Daoy (cell line): ENCODE measurements around the gene LGALS4. TPM values are rescaled to one million over a fixed set of nuclear protein-coding genes. Genes with fewer than 3 reads are reported as not detected.
"Not testable (repeated sequence)": the region's sequence is repeated elsewhere in the genome, so short reads cannot be mapped to it uniquely, and the experiment has no call there.

Experiments used
- DNase-seq: peaks from one replicate; pipeline ENCODE4 v3.0.0-alpha.2; 2015; ENCODE audit warnings: low read depth
- total RNA-seq: library from RNA; depleted of rRNA; stranded (reverse); fragments of >200 nt; shearing (Covaris generic); gene quantifications from 2 replicates; pipeline ENCODE4 v1.2.3, GENCODE V29; 2014

The LGALS4 gene
- total RNA-seq, 1 experiment from 2014 or later: not detected

DNA sequence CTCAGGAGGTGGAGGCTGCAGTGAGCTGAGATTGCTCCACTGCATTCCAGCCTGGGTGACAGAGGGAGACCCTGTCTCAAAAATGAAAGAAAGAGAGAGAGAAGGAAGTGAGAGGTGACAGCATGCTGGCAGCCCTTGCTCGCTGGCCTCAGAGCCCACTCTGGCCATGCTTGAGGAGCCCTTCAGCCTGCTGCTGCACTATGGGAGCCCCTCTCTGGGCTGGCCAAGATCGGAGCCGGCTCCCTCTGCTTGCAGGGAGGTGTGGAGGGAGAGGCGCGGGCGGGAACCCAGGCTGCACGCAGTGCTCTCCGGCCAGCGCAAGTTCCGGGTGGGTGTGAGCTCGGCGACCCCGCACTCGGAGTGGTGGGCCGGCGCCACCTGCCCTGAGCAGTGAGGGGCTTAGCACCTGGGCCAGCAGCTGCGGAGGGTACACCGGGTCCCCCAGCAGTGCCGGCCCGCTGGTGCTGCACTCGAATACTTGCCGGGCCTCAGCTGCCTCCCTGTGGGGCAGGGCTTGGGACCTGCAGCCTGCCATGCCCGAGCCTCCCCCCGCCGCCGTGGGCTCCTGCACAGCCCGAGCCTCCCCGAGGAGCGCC lies 8.6 kb upstream of the LGALS4 start:
- not testable (repeated sequence) for DNase-seq

DNA sequence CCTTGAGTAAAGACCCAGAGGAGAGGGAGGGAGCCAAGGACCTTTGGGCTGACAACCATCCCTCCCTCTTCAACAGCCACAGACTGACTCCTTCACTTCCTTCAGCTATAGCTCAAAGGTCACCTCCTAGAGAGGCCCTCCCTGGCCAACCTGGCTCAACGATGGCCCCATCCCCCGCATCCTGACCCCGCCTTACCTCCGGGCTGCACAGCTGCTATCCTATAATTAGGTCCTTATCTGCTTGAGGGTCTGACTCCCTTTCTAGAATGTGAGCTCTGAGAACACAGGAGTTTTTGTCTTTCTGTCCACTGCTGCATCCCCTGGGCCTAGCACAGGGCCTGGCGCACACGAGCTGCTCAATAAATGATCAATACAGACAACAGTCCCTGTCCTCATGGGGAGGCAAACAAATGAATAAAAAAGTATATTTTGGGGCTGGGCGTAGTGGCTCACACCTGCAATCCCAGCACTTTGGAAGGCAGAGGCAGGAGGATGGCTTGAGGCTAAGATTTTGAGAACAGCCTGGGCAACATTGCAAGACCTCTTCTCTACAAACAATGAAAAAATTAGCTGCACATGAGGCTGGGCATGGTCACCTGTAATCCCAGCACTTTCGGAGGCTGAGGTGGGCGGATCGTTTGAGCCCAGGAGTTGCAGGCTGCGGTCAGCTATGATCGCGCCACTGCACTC lies 6.6 kb upstream of the LGALS4 start:
- no peak for DNase-seq

DNA sequence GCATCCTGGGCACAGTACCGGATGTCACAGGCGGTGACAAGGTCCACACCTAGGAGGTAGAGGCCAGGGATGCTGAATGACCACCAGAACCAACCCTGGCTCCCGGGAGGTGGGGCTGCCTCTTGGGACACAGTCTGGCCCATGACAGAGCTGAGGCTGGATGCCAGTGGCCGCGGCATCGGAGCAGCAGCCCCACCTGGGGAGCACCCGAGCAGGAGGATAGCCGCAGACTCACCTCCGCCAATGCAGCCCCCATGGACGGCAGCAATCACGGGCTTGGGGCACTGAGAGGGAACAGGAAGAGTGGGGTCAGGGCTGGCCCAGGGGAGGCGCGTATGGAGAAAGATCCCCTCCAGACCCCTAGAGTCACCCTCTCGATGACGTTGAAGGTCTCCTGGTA lies 4.3 kb upstream of the LGALS4 start:
- no peak for DNase-seq

- no peak for DNase-seq
Measured at GRCh38 chr19:38816131-38816750, 3.5 kb upstream of the LGALS4 start.

DNA sequence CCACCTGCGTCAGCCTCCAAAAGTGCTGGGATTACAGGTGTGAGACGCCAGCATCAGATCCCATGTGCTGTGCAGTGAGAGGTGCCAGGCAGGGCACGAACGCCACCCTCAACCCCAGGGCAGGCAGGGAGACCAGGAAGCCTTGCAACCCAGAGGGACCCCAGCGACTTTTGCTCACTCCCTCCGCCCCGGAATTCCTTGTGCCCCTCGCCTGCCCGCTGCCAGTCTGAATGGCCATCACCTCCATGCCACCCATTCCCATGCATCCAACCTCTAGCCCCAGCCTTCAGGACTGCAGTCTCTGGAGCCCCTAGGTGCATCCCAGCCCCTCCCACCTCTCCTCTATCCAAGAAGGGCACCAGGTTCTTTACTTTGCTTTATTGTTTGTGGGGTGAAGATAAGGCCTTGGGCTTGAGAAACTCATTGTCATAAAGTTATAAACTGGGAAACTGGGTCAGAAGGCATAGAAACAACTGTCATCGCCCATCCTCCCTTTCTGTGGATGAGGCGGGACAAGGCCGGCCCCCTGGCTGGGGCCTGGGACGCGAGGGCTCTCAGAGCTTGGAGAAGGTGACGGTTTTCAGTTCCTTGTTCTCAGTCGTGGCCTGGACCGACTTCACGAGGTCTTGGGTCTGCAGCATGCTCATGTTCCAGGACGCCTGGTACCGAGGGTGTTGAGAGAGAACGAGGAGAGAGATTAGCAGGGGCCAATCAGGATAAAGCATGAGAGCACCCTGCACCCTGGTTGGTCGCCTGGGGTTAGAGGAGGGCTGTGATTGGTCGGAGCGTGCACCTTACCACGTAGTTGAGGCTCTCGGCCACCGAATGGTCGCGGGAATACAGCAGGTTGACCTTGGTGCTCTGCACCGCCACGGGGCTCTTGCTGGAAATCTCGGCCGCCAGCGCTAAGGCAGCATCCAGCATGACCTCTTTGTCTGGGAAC lies 2.6 kb upstream of the LGALS4 start:
- no peak for DNase-seq

DNA sequence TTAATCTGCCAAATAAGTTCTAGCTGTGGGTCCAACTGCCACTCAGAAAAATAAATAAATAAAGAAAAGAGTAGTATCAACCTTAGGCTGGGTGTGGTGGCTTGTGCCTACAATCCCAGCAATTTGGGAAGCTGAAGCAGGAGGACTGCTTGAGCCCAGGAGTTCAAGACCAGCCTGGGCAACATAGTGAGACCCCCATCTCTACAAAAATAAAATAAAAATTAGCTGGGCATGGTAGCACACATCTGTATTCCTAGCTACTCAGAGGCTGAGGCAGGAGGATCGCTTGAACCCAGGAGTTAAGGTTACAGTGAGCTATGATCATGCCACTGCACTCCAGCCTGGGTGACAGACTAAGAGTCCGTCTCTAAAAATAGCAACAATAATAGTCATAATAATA lies 1.2 kb upstream of the LGALS4 start:
- DNase-seq: not testable (repeated sequence)

DNA sequence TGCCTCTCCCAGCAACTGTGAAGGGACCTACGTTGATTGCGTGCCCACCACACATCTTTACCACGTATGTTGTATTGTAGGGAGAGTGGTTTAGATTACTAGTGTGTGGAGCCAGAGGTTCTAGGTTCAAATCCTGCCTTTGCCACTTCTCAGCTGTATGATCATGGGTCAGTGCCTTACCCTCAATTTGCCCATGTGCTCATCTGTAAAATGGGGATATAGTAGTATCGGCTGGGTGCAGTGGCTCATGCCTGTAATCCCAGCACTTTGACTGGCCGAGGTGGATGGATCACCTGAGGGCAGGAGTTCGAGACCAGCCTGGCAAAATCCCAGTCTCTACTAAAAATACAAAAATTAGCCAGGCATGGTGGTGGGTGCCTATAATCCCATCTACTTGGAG lies 578 bp upstream of the LGALS4 start:
- no peak for DNase-seq

DNA sequence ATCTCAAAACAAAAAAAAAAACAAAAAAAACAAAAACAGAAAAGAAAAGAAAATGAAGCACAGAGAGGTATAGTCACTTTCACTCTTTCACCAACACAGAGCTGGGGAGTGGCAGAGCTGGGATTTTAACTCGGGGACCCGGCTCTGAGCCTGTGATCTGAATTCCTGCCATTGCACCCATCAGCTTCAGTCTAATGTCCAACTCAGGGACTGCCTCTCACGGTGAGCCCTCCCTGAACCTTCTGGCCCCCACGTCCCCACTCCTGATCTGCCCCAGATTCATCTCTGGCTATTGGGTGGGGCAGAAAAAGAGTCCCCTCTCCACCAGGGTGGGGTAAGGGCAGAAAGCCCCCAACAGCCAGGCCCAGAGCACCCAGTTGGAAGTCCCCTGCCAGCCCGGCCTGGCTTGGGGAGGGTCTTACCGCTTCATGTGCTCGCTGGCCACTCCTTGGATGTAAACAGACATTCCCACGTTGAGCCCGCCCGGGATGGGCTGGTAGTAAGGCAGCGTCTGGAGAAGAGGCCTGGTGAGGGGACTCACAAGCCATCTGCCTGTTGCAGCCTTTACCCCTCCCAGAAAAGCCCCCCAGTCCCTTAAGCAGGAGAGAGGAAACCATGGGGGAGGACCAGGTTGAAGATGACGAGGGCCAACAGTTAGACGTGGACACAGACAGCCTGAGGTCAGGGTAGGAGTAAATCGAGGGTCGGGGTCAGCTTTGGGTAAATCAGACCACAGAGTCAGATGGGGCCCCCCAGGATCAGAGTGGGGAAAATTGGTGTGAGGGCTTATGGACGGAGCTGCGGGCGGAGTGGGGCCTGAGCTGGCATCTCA lies 520 bp downstream of the LGALS4 start:
- no peak for DNase-seq

DNA sequence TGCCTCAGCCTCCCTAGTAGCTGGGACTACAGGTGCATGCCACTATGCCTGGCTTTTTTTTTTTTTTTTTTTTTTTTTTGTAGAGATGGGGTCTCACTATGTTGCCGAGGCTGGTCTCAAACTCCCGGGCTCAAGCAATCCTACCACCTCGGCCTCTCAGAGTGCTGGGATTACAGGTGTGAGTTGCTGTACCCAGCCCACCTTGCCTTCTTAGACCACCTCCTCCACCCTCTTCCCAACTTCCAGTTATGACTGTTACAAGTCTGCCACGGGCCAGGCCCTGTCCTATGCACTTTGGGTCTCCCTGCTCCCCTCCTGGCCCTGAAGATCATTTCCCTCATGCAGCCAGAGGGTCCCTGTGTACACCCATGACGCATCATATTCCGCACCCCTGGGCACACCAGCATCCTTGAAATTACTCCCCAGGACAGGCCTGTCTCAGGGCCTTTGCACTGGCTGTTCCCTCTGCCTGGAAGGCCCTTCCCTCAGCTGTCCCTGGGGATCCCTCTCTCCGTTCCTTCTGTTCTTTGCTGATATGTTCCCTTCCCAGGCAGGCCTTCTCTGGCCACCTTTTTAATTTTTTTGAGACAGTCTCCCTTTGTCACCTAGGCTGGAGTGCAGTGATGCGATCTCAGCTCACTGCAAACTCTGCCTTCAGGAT lies 3.0 kb downstream of the LGALS4 start:
- no peak for DNase-seq

DNA sequence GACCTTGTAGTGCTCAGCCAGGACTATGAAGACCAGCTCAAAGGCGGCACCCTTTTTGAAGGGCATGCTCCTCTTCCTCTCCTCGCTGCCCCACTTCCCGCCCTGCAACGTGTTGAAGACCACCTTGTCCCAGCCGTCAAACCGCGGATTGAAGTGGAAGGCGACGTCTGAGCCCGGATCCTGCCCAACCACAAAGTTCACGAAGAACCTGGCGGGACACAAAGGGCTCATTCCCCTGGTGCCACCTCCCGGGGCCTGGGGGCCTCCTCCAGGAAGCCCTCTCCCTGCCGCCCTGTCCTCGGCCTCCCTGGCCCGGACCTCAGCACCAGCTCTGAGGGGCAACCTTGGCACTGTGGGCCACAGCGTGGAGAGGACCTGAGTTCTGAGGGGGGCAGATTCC lies 4.0 kb downstream of the LGALS4 start:
- DNase-seq: no peak

GRCh38 chr19:38807374-38808098 lies 5.2 kb downstream of the LGALS4 start:
- not testable (repeated sequence) for DNase-seq

GRCh38 chr19:38806371-38806770 lies 6.4 kb downstream of the LGALS4 start:
- DNase-seq: no peak

DNA sequence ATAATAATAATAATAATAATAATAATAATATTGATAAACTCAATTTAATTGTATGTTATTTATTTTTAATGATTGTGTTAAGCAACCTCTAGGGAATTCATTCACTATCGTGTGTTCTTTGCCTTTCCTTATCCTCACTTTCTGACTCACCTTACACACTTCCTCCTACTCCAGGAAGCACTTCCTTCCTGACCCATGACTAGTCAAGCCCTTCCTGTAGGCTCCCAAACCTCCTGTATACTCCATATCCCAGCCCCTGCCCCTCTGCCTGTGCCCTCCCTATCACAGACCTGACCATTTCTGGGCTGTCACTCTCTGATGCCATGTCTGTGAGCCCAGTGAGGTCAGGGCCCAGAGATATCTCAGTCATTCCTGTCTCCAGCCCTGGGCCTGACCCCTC lies 7.6 kb downstream of the LGALS4 start:
- no peak for DNase-seq

DNA sequence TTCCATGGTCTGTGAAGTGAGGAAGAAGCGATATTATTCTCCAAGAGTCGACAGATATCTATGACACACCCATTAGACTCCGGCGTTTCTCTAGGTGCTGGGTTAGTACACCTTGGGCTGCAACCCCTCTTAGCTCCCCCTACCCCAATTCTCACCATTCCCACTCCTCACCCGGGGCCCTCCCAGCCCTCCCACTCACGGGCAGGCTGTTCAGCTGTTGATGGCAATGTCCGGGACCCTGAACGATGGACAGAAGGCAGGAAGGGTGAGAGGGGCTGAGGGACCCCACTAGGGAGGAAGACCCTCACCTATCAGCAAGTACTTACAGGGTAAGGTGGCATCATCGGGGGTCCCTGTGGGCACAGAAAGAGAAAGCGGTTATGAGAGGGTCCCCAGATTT lies 9.2 kb downstream of the LGALS4 start:
- DNase-seq: no peak

DNA sequence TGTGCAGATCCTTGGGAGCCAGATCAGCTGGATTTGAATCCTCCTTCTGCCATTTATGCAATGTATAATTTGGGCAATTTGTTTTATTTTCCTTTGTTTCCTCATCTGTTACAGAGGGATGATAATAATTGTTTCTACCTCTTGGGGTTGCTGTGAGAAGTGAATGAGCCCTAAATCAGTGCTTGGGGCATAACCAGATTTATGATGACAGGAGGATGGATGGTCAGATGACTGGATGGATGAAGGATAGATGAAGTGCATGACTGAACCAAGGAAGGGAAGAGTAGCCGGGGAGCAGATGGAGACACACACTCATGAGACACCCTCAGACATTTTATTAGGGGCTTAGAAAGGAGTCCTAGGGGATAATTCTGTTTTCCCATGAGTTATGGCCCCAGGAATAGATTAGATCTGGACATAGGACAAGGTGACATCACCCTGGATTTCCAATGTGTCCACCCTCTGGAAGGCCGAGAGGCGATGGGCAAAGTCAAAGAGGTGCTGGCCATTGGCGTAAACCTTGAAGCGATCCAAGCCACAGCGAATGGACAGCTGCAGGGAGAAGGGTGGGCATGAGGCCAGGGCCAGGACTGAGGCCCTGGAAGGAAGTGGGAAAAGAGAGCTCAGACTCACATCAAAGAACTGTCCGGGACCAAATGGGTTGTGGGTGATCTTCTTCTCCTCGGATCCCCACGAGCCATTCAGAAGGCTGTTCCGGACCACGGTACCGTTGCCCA lies 11.2 kb downstream of the LGALS4 start:
- DNase-seq: no peak

GRCh38 chr19:38800577-38801347 lies 12.0 kb downstream of the LGALS4 start:
- DNase-seq: no peak

DNA sequence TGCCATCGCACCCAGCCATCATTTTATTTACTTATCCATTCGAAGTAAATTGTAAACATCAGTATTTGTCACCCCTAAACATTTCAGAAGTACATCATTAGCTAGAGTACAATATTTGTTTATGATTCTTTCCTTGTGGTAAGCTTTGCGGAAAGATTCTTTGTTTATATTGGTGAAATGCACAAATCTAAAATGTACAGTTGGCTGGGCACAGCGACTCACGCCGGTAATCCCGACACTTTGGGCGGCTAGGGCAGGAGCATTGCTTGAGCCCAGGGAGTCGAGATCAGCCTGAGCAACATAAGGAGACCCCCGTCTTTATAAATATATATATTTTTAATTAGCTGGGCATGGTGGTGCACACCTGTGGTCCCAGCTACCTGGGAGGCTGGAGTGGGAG lies 13.6 kb downstream of the LGALS4 start:
- DNase-seq: no peak

DNA sequence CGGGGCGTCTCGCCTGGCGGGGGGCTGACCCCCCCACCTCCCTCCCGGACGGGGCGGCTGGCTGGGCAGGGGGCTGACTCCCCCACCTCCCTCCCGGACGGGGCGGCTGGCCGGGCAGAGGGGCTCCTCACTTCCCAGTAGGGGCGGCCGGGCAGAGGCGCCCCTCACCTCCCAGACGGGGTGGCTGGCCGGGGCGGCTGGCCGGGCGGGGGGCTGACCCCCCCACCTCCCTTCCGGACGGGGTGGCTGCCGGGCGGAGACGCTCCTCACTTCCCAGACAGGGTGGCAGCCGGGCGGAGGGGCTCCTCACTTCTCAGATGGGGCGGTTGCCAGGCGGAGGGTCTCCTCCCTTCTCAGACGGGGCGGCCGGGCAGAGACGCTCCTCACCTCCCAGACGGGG lies 15.0 kb downstream of the LGALS4 start:
- DNase-seq: not testable (repeated sequence)

GRCh38 chr19:38796154-38796553 lies 16.6 kb downstream of the LGALS4 start:
- DNase-seq: no peak
